ENCODE measurements around the gene HHATL.

HHATL gene

GRCh38 chr3:42652611-42653302, 49.8 kb downstream of the HHATL start:
- DNase-seq (ENCODE audit: low read depth), result peak; percentile 87

GRCh38 chr3:42652251-42652610, 50.4 kb downstream of the HHATL start:
- no peak for DNase-seq (ENCODE audit: low read depth)

GRCh38 chr3:42651248-42652091, 51.1 kb downstream of the HHATL start:
- DNase-seq (ENCODE audit: low read depth), result peak; percentile 88

GRCh38 chr3:42649783-42650182, 52.8 kb downstream of the HHATL start:
- DNase-seq (ENCODE audit: low read depth), result no peak

- no peak for DNase-seq (ENCODE audit: low read depth)
Measured at GRCh38 chr3:42649006-42649405, 53.6 kb downstream of the HHATL start.

GRCh38 chr3:42647821-42648459, 54.7 kb downstream of the HHATL start:
- no peak for DNase-seq (ENCODE audit: low read depth)
